Stimulated activated CD4-positive, alpha-beta T cell treated with anti-CD3 and anti-CD28 coated beads, Interleukin-15, amount 100 ng/mL, for 1 hour (primary cell): Measurements from ENCODE around the gene AMIGO1.

Experiments used
- DNase-seq, 2 donors: peaks; one replicate each; pipeline ENCODE4 v3.0.0-alpha.2; 2020; ENCODE audit warnings: low read depth in 1 of 2, low spot score in 1 of 2

The AMIGO1 gene

GRCh38 chr1:109532365-109533136 lies 23.0 kb upstream of the AMIGO1 start:
- DNase-seq: peak; percentile 84 to 86

GRCh38 chr1:109531826-109532364 lies 22.4 kb upstream of the AMIGO1 start:
- DNase-seq: no peak

GRCh38 chr1:109531380-109531779 lies 21.9 kb upstream of the AMIGO1 start:
- DNase-seq: no peak

GRCh38 chr1:109530457-109531087 lies 21.0 kb upstream of the AMIGO1 start:
- no peak for DNase-seq

- no peak for DNase-seq
Observed at GRCh38 chr1:109529881-109530456, 20.4 kb upstream of the AMIGO1 start.

- DNase-seq: no peak
Observed at GRCh38 chr1:109528712-109529111, 19.2 kb upstream of the AMIGO1 start.

DNA sequence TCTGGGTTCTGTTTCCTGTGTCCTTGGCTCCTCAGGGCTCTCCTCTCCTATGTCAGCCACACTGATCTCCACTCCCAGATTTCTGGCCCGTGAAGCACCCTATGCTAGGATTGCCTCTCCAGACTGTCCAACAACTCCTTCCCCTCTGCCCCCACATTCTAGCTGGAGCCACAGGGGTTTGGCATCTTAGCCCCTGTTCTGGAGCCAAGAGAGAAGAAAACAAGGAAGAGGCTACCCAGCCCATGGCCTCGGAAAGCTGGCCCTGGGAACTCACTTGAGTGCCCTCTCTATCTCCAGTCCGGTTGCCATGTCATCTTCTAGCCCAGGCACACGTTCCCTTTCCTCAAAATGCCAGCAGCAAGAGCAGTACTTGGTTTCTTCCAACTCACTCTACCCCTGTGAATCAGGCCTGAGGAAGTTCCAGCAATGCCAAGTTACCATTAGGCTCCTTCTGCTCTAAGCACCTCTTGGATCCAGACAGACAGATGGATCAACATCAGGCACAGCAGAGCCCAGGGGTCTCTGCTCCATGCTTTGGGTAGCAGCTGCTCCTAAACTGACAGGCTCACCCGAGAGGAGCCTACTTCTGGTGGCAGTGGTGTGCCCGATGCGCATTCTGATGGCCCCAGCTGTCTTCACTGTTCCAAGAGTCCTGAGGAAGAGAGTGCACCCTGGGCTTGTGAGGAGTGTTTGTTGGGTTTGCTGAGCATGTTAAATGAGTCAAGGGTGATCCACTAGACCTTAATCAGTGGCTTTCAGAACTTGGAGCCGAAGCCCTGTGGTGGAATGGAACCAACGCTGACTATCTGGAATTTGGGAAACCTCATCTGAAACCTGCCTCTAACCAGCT lies 18.5 kb upstream of the AMIGO1 start:
- DNase-seq: no peak

- no peak for DNase-seq
Observed at GRCh38 chr1:109527098-109527811, 17.7 kb upstream of the AMIGO1 start.

- no peak for DNase-seq
Observed at GRCh38 chr1:109523706-109524105, 14.2 kb upstream of the AMIGO1 start.

DNA sequence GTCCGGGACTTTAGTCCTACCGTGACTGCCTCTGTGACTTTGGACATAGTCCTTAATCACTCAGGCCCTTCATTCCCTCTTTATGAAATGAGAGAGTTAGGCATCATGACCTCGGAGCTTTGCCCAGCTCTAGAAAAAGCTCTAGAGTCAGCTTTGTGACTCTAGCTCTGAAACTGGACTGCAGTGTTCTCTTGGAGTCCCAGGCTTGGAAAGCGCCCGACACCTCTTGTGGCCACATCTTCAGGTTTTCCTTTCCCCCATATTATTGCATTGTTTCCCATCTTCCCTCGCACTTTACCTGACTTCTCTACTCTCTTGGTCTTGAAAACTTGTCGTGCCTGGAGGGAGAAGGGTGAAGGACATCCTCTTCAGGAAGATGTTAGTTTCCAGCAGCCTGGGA lies 12.5 kb upstream of the AMIGO1 start:
- DNase-seq: no peak

GRCh38 chr1:109521002-109521951 lies 11.8 kb upstream of the AMIGO1 start:
- no peak for DNase-seq

- no peak for DNase-seq
Observed at GRCh38 chr1:109517337-109517736, 7.8 kb upstream of the AMIGO1 start.

DNA sequence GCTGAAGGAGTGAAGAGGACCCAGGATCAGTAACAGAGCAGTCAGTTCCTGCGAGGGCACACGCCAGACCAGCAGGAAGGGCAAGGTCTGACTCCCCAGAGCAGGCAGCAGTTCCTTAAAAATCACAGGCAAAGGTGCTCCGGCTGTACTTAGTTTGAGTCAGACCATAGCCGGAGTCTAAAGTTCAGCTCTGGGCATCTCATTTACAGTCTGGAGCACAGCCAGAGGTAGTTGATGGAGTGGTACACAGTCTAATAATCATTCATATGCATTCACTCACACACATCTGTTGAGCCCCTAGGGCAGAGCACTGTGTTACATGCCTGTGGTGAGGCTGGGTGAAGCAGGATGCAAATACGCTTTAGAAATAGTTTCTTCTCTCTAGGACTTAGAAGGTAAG lies 7.3 kb upstream of the AMIGO1 start:
- no peak for DNase-seq

DNA sequence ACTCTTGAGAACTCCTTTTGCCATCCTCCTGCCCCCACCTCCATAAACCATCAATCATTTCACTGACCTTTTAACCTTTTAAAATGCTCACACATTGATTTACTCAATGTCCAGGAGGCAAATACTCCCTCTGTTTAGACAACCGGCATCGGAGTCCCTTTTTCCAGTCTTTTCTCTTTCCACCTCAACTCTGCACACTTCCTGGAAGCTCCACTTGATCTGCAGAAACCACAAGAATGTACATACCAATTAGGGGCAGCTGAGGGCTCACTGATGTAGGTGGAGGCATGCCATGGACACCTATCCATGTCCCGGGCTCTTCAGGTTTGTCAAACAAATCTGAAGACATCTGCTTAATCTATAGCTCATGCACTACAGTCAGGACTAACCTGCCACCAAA lies 5.3 kb upstream of the AMIGO1 start:
- no peak for DNase-seq

DNA sequence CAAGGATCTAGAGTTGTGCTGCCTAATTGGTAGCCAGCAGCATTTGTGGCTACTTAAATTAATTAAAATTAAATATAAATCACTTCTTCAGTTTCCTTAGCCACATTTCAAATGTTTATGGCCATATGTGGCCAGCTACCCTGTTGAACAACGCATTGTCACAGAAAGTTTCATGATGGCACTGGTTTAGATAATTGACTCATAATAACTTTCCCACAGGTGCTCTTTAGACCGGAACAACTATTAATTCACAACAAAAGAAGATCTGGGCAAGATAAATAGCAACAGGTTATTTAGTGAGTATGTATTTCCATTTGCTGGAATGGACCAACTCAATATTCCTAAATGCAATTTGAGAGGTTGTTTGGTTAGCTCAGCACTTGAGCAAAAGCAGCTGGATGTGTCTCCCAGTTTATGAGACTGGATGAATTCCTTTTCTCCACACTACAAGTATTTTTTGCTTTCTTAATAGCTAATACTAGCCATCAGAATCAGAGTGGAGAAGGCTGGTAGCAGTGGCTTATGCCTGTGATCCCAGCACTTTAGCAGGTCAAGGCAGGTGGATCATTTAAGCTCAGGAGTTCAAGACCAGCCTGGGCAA lies 3.7 kb upstream of the AMIGO1 start:
- no peak for DNase-seq

GRCh38 chr1:109508873-109509175 lies 703 bp downstream of the AMIGO1 start:
- no peak for DNase-seq

GRCh38 chr1:109508001-109508872 lies 1.3 kb downstream of the AMIGO1 start:
- DNase-seq: no peak

DNA sequence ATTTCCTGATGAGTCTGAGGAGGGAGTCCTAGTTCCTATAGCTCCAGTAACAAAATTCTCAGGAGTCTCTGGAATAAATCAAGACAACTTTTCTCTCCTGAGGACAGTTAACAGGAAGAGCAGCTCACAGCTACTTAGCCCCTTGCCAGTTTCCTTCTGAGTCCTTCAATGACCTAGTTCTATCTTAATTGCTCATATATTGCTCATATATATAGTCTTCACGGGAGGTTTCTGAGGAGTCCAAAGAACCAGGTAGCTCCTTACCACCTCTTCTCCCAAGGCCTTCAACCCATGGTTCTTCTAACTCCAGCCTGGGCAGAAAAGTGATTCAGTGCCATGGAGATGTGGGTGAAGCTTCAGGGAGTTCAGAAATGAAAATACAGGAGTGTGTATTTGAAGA lies 4.6 kb downstream of the AMIGO1 start:
- no peak for DNase-seq
